A549 (cell line): ENCODE results near the gene PTK7.

Source experiments
- CEBPB ChIP-seq, 2 experiments: fragments of >200 bp in 1 of 2; sonication (Bioruptor Twin) in 1 of 2; formaldehyde crosslinking in 1 of 2; IDR thresholded peaks; 2 replicates each; pipeline ENCODE4 v1.6.1; 2012 to 2016
- RAD21 ChIP-seq, 2 experiments: fragments of >200 bp in 1 of 2; sonication (Bioruptor Twin) in 1 of 2; formaldehyde crosslinking in 1 of 2; IDR thresholded peaks in 1 of 2; conservative IDR thresholded peaks in 1 of 2; 2 replicates in 1 of 2; 3 replicates in 1 of 2; pipeline ENCODE4 v1.6.1; 2012 to 2018; ENCODE audit warnings: inconsistent platforms in 1 of 2
- TF ChIP-seq, protein P1 (sequence below): fragments of >200 bp; sonication (Bioruptor Twin); formaldehyde crosslinking; IDR thresholded peaks from 3 replicates; pipeline ENCODE4 v1.5.1; 2016

DNA sequence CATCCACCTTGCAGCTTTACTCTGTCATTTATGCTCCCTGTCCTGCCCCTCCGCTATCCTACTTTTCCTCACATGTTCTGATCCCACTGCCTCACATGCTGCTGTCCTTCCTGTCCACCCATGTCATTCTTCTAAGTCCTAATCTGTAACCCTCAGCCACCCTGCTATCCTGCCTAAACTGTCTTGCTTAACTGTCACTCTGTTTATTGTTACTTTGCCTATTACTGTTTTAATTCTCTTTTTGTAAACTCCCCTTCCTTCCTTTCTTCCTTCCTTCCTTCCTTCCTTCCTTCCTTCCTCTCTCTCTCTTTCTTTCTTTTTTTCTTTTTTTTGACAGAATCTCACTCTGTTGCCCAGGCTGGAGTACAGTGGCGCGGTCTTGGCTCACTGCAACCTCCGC is 107.3 kb downstream of the PTK7 start:
- TF ChIP-seq, protein P1, sequence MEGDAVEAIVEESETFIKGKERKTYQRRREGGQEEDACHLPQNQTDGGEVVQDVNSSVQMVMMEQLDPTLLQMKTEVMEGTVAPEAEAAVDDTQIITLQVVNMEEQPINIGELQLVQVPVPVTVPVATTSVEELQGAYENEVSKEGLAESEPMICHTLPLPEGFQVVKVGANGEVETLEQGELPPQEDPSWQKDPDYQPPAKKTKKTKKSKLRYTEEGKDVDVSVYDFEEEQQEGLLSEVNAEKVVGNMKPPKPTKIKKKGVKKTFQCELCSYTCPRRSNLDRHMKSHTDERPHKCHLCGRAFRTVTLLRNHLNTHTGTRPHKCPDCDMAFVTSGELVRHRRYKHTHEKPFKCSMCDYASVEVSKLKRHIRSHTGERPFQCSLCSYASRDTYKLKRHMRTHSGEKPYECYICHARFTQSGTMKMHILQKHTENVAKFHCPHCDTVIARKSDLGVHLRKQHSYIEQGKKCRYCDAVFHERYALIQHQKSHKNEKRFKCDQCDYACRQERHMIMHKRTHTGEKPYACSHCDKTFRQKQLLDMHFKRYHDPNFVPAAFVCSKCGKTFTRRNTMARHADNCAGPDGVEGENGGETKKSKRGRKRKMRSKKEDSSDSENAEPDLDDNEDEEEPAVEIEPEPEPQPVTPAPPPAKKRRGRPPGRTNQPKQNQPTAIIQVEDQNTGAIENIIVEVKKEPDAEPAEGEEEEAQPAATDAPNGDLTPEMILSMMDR: no peak
- TF ChIP-seq RAD21 (conservative IDR thresholded peaks at IDR 0.05 in 1 of 2, IDR thresholded peaks at IDR 0.05 in 1 of 2) (no peak), CEBPB (IDR thresholded peaks at IDR 0.05) (no peak)
